T1000 (cell line): ENCODE data around the gene RPS15A.
A peak's percentile ranks its signal among the peaks of the same experiment; 100 is the strongest.
"Not testable (repeated sequence)": the region's sequence is repeated elsewhere in the genome, so short reads cannot be mapped to it uniquely, and the experiment has no call there.

Experiments
- DNase-seq: peaks from one replicate; lab custom pipeline; 2025; ENCODE audit warnings: mixed read lengths; lab: John Stamatoyannopoulos, UW

Gene RPS15A

GRCh38 chr16:18796377-18796776 lies 6.2 kb upstream of the RPS15A start:
- DNase-seq = no peak

- no peak for DNase-seq
Measured at GRCh38 chr16:18792836-18793433, 2.8 kb upstream of the RPS15A start.

DNA sequence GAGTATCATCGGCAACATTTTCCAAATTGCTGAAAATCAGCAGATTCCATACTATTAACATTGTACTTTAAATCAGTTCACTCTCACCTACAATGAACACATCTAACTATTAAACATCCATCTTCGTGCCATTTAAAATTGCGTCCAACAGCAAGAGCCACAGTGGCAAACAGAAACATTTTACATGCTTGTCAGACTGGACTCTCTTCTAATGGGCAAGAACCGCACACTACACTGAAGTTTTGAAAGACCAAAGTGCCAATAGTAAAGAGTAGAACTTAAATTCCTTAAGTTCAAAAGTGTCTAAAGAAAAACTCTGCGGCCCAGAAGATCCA lies 652 bp downstream of the RPS15A start:
- DNase-seq = no peak

GRCh38 chr16:18788828-18789514 lies 1.2 kb downstream of the RPS15A start:
- no peak for DNase-seq

DNA sequence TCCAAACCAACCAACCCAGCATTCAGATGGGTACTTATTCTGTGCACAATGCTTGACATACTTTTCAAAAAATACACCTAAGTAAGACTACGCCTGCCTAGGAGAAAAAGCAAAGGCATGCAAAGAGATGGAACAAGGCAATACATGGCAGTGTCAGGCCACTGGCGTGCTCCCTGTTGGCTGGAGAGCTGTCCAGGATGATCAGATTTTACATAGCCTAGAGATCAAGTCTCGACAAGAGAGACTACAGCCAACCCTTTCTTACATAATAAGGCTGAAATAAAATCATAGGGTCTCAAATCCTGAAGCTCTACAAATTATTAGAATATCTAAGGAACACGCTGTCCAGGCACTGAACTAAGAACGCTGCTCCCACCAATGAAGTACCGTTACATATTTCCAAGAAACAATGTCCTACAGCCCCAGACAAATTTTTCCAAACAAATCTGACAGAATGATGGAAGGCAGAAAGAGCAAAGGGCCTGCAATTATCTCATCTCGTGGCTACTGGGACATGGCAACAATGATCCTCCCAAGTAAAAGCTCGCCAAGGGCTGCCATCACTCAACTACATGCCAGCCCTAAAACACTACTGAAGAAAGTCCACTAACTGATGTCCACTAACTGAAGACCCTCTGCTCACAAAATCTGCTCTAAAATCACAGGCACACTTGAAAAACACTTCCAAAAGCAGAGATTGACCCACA lies 5.1 kb downstream of the RPS15A start:
- DNase-seq = no peak

GRCh38 chr16:18783430-18784341 lies 6.4 kb downstream of the RPS15A start:
- DNase-seq = no peak

DNA sequence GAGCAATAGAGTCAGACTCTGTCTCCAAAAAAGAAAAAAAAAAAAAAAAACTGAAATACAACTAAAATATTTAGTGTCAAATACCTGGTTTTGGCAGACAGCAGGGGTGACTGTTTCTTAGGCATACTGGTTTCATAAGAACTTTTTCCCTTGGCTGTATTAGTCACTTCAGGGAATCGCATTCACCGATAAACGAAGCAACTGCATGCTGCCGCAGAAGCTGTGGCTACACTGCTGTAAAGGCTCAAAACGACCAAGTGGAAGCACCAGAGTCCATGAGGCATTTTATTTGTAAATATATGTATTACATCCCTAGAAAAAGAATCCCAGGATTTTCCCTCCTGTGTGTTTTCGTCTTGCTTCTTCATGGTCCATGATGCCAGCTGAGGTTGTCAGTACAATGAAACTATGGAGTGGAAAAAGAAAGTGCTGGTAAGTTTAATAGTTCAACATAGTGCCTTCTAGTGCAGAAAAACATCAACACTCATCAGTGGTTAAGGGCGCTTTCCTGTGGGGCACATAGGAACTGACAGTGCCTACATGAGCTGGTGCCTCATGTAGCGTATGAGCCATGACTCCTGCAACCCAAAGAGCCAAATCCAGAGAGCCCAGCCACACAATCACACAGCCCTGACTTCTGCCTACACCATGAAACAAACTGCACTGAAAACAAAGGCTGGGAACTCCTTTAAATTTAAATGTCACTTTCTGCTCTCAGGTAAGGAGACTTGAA lies 7.3 kb downstream of the RPS15A start:
- no peak for DNase-seq

GRCh38 chr16:18781232-18781631 lies 8.9 kb downstream of the RPS15A start:
- not testable (repeated sequence) for DNase-seq

- not testable (repeated sequence) for DNase-seq
Measured at GRCh38 chr16:18780460-18781026, 9.6 kb downstream of the RPS15A start.

GRCh38 chr16:18777664-18778063 lies 12.5 kb downstream of the RPS15A start:
- DNase-seq = not testable (repeated sequence)

DNA sequence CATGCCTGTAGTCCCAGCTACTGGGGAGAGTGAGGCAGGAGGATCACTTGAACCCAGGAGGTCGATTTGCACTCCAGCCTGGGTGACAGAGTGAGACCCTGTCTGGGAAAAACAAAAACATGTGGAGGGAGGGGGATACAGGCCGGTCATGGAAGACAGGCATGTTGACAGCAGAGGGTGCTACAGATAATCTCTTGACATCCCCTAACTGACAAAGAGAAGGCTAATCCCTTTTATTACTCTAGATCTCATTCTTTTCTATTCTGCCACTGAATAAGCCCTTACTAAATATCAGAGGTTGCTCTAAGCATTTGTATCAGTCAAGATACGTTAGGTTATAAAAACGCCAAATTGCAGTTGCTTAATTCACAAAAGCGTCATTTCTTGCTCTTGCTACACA lies 13.8 kb downstream of the RPS15A start:
- DNase-seq = not testable (repeated sequence)

DNA sequence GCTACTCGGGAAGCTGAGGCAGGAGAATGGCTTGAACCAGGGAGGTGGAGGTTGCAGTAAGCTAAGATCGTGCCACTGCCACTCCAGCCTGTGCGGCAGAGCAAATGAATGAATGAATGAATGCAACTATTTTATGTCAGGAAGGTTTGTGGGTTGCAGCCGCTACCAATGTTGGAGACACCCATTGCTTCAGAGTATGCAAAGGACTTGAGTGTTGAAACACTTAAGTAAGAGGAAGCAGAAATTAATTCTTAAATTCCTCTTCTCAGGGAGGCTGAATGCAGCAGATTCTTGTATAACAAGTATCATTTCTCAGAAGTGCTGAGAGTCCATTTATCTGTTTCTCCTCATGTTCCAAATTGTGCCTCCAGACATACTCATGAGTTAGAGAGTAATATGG lies 15.5 kb downstream of the RPS15A start:
- DNase-seq = not testable (repeated sequence)

- not testable (repeated sequence) for DNase-seq
Measured at GRCh38 chr16:18772171-18772570, 18.0 kb downstream of the RPS15A start.

- not testable (repeated sequence) for DNase-seq
Measured at GRCh38 chr16:18770336-18770962, 19.7 kb downstream of the RPS15A start.

GRCh38 chr16:18767217-18767616 lies 22.9 kb downstream of the RPS15A start:
- not testable (repeated sequence) for DNase-seq

DNA sequence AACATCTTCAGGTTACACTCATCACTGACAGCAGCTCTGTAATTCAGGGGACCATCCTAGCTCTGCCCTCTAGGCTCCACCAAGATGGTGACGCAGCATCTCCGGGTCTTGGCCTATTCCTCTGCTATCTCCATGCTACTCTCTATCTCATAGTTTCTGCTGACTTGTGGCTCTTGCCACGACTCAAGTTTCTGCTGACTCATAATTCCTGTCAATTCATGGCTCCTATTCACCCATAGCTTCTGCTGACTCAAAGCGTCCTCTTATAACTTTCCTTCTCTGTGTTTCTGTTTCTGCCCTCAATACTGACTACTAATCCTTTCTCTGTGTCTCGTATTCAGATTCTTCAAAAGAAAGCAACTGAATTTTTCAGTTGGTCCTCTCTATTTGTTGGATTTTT lies 27.4 kb downstream of the RPS15A start:
- not testable (repeated sequence) for DNase-seq

DNA sequence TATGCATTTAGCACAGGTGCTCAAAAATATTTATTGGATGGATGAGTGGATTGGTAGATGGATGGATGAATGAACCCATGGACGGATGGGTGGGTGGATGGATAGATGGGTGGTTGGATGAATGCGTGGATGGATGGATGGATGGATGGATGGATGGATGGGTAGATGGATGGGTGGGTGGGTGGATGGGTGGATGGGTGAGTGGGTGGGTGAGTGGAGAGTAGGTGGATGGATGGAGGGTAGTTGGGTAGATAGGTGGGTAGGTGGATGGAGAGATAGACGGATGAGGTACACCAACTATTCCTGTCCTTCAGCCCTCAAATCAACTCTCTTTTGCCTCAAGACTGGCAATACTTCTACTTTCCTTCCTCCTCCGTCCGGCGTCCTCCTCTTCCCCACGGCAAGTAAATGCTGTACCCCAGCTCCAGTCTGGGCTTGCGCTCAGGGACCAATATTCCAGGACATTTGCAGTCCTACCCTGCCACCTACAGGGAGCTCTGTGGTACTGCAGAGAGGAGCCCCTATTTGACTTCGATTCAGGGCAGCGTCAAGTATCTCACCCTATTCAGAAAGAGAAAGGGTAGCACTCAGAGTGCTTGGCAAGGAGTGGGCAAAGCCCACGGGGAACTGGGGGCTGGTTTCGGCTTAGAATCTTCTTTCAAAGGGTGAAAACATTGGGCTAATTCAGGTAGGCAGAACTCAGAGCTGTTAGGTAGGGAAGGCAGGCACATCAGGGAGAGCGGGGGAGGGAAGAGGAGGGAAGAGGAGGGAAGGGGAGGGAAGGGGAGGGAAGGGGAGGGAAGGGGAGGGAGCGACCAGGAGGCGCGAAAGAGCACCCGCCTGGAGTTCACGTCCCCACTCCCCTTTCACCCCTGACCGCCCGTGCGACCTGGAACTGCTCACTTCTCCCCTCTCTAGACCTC lies 30.3 kb downstream of the RPS15A start:
- DNase-seq = peak; percentile 58

DNA sequence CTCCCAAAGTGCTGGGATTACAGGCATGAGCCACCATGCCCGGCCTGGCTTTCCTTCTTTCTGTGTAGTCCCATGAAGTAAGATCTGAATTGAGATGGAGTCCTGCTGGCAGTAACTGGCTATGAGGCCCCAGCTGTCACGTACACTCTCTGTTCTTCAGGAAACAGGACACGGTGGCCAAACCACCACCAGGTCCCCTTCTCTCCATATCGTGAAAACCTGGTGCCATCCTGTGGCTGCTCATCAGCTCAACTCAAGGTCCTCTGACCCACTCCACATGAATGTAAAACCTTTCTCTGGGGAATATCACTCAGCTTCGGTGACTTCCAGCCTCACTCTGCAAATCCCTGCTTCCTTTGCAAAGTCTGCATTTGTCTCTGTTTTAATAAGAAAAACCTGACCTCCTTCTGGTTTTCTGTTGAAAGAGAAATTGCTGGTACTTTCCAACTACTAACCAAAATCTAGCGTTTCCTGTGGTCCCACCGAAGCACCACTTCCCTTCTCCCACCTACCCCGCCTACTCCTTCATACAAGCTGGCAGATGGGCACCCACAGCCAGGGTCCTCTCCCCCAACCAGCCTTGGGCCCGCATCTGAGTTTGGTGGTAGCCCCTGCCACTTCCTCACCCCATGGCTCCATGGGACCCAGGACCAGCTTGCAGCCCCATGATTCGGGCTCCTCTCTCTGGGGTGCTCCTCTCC lies 32.0 kb downstream of the RPS15A start:
- DNase-seq = not testable (repeated sequence)

DNA sequence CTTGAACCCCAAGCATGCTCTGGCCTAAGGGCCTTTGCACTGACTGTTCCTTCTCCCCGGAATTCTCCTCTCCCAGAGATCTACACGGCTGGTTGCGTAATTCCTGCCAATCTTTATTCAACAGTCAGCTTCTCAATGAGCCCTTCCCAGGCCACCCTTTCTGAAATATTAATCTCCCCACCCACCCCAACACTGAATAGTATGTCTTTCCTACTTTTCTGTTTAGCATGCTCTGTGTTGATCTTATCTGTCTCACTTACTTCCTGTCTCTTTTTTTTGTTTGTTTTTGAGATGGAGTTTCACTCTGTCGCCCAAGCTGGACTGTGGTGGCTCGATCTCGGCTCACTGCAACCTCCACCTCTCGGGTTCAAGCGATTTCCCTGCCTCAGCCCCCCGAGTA lies 33.5 kb downstream of the RPS15A start:
- not testable (repeated sequence) for DNase-seq
